Measurements from ENCODE around the gene C12orf42. TPM values are rescaled to one million over a fixed set of nuclear protein-coding genes. Genes with fewer than 3 reads are reported as not detected.

C12orf42 gene
- total RNA-seq, 2 experiments from 2014 or later, result 3.9 to 4.8 TPM

GRCh38 chr12:103382736-103383346, 112.9 kb downstream of the C12orf42 start:
- Histone ChIP-seq H3K27ac (ENCODE audit: low read depth in 1 of 2, low read length in 2 of 2) (no peak overlapping the region), H3K9me3 (ENCODE audit: control insufficient read depth in 1 of 2, insufficient read depth in 1 of 2, low read length in 2 of 2) (peaks cover 0 to 3% of the 10 kb centered on the region in 2 experiments), H3K4me1 (ENCODE audit: insufficient read depth, low read length) (no peaks in the 10 kb centered on the region), H3K27me3 (ENCODE audit: control insufficient read depth in 1 of 2, insufficient read depth in 2 of 2, low read length in 2 of 2) (no peaks in the 10 kb centered on the region), H3K36me3 (ENCODE audit: insufficient read depth, low read length) (no peaks in the 10 kb centered on the region), H3K4me3 (ENCODE audit: low read length) (no peak overlapping the region)
- Mint-ChIP-seq H3K4me3 (no peak overlapping the region), H3K4me1 (ENCODE audit: low read depth) (no peaks in the 10 kb centered on the region), H3K9me3 (no peaks in the 10 kb centered on the region), H3K27ac (no peak overlapping the region), H3K27me3 (no peaks in the 10 kb centered on the region), H3K36me3 (ENCODE audit: low read depth) (no peaks in the 10 kb centered on the region)
- intact Hi-C loops (cut with DNase I, micrococcal nuclease), result no loop called here
- ChIA-PET CTCF (no interaction called here), POLR2A (no interaction called here)
- ATAC-seq (ENCODE audit: poor library complexity), result no peak
- no peak for TF ChIP-seq CTCF (IDR thresholded peaks at IDR 0.05)
- DNase-seq, result no peak

- no peaks in the 10 kb centered on the region for H3K27me3 Mint-ChIP-seq
- TF ChIP-seq CTCF (IDR thresholded peaks at IDR 0.05), result no peak
- Histone ChIP-seq H3K4me1 (ENCODE audit: insufficient read depth, low read length) (no peaks in the 10 kb centered on the region), H3K36me3 (ENCODE audit: insufficient read depth, low read length) (no peaks in the 10 kb centered on the region), H3K4me3 (ENCODE audit: low read length) (no peak overlapping the region), H3K27ac (ENCODE audit: low read depth in 1 of 2, low read length in 2 of 2) (no peak overlapping the region), H3K9me3 (ENCODE audit: control insufficient read depth in 1 of 2, insufficient read depth in 1 of 2, low read length in 2 of 2) (peaks cover 0 to 3% of the 10 kb centered on the region in 2 experiments), H3K27me3 (ENCODE audit: control insufficient read depth in 1 of 2, insufficient read depth in 2 of 2, low read length in 2 of 2) (no peaks in the 10 kb centered on the region)
- ChIA-PET CTCF (no interaction called here), POLR2A (no interaction called here)
- no peak for DNase-seq
- no peaks in the 10 kb centered on the region for H3K36me3 Mint-ChIP-seq (ENCODE audit: low read depth)
- H3K4me3 Mint-ChIP-seq, result no peak overlapping the region
- ATAC-seq (ENCODE audit: poor library complexity), result no peak
- no peaks in the 10 kb centered on the region for H3K9me3 Mint-ChIP-seq
- no peaks in the 10 kb centered on the region for H3K4me1 Mint-ChIP-seq (ENCODE audit: low read depth)
- intact Hi-C loops (cut with DNase I, micrococcal nuclease), result no loop called here
- no peak overlapping the region for H3K27ac Mint-ChIP-seq
Measured at GRCh38 chr12:103382119-103382518, 113.6 kb downstream of the C12orf42 start.

- ATAC-seq (ENCODE audit: poor library complexity) (no peak), DNase-seq (no peak)
- ChIA-PET POLR2A (no interaction called here), CTCF (no interaction called here)
- Histone ChIP-seq H3K27ac (ENCODE audit: low read depth in 1 of 2, low read length in 2 of 2) (no peak overlapping the region), H3K4me1 (ENCODE audit: insufficient read depth, low read length) (no peaks in the 10 kb centered on the region), H3K9me3 (ENCODE audit: control insufficient read depth in 1 of 2, insufficient read depth in 1 of 2, low read length in 2 of 2) (peaks cover 0 to 3% of the 10 kb centered on the region in 2 experiments), H3K27me3 (ENCODE audit: control insufficient read depth in 1 of 2, insufficient read depth in 2 of 2, low read length in 2 of 2) (no peaks in the 10 kb centered on the region), H3K36me3 (ENCODE audit: insufficient read depth, low read length) (no peaks in the 10 kb centered on the region), H3K4me3 (ENCODE audit: low read length) (no peak overlapping the region)
- Mint-ChIP-seq H3K9me3 (no peaks in the 10 kb centered on the region), H3K4me1 (ENCODE audit: low read depth) (no peaks in the 10 kb centered on the region), H3K4me3 (no peak overlapping the region), H3K27ac (no peak overlapping the region), H3K36me3 (ENCODE audit: low read depth) (no peaks in the 10 kb centered on the region), H3K27me3 (no peaks in the 10 kb centered on the region)
- intact Hi-C loops (cut with DNase I, micrococcal nuclease), result no loop called here
- no peak for TF ChIP-seq CTCF (IDR thresholded peaks at IDR 0.05)
Measured at GRCh38 chr12:103379670-103380069, 116.1 kb downstream of the C12orf42 start.
